B cell (primary cell): ENCODE results near the gene OR1M1.

ENCODE experiments used
- EZH2 ChIP-seq: IDR thresholded peaks from 2 replicates; pipeline ENCODE4 v1.6.1; 2012; ENCODE audit warnings: borderline replicate concordance, low read depth, mild to moderate bottlenecking, moderate library complexity, low read length; ENCODE audit not compliant: insufficient read depth, poor library complexity, severe bottlenecking
- TF ChIP-seq, protein P1 (sequence below): fragments of 200-600 bp; IDR thresholded peaks from one replicate; pipeline ENCODE4 v1.8.0; 2022; ENCODE audit warnings: antibody characterized with exemption, mild to moderate bottlenecking

DNA sequence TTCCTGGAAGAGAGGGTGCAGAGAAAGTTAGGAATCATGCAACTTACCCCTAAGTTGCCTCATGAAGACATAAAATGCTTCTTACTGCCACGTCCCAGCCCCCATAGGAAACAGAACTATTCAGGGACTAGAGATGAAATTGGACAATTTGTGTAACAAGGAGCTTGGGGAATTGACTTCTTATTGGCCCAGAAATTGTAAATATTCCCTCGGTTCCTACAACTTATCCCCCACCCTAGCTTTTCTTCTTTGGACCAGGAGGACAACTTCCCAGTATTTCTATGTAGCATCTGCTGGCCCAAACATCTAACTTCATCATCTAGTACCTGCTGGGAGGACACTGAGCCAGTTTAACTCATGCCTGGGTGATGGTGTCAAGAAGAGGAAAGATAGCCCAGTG, at the start of gene OR1M1:
- TF ChIP-seq, protein P1, sequence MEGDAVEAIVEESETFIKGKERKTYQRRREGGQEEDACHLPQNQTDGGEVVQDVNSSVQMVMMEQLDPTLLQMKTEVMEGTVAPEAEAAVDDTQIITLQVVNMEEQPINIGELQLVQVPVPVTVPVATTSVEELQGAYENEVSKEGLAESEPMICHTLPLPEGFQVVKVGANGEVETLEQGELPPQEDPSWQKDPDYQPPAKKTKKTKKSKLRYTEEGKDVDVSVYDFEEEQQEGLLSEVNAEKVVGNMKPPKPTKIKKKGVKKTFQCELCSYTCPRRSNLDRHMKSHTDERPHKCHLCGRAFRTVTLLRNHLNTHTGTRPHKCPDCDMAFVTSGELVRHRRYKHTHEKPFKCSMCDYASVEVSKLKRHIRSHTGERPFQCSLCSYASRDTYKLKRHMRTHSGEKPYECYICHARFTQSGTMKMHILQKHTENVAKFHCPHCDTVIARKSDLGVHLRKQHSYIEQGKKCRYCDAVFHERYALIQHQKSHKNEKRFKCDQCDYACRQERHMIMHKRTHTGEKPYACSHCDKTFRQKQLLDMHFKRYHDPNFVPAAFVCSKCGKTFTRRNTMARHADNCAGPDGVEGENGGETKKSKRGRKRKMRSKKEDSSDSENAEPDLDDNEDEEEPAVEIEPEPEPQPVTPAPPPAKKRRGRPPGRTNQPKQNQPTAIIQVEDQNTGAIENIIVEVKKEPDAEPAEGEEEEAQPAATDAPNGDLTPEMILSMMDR: no peak
- TF ChIP-seq EZH2: no peak
